ENCODE measurements around the gene CCR6.
A peak's percentile ranks its signal among the peaks of the same experiment; 100 is the strongest.

Gene CCR6

GRCh38 chr6:167097770-167098169 is 25.1 kb upstream of the CCR6 start:
- no peaks in the 10 kb centered on the region for H4K20me1 ChIP-seq
- H3K27me3 ChIP-seq: no peaks in the 10 kb centered on the region
- no peaks in the 10 kb centered on the region for H3K36me3 ChIP-seq
- peak overlapping the region; percentile 89 for H3K4me2 ChIP-seq
- no peak for TF ChIP-seq Cebpa-rat (IDR thresholded peaks at IDR 0.05)
- peaks cover 96% of the 10 kb centered on the region for H3K4me1 ChIP-seq
- no peak overlapping the region for H3K9ac ChIP-seq
- H3K27ac ChIP-seq: no peak overlapping the region; the same call in 1 of the 2 replicates
- no peaks in the 10 kb centered on the region for H3K9me3 ChIP-seq
- no peak overlapping the region for H3K4me3 ChIP-seq

GRCh38 chr6:167098825-167099225 is 24.1 kb upstream of the CCR6 start:
- H3K36me3 ChIP-seq: no peaks in the 10 kb centered on the region
- peak overlapping the region; percentile 8; the same call in 1 of the 2 replicates for H3K4me3 ChIP-seq
- H4K20me1 ChIP-seq: no peaks in the 10 kb centered on the region
- no peak for TF ChIP-seq Cebpa-rat (IDR thresholded peaks at IDR 0.05)
- H3K27me3 ChIP-seq: no peaks in the 10 kb centered on the region
- H3K4me2 ChIP-seq: peak overlapping the region; percentile 89
- peak overlapping the region; percentile 36; the same call in 1 of the 2 replicates for H3K27ac ChIP-seq
- peaks cover 96% of the 10 kb centered on the region for H3K4me1 ChIP-seq
- no peak overlapping the region; the same call in 1 of the 2 replicates for H3K9ac ChIP-seq
- H3K9me3 ChIP-seq: no peaks in the 10 kb centered on the region

DNA sequence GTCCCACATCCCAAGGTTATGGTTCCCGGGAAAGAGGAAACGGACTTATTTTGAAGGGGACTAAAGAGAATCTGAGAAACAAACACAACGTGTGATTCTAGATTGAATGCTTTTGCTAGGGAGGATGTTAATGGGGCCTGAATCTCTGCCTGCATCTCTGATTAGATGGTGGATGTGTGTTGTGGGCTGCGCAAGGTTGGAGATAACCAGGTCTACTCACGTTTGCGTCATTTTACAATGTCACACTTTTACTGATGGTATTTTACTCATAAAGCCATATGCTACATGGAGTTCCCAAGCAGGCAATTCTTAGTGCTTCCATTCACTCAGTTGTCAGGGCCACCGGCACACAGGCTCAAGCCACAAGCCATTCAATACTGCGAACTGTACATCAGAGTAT is 23.2 kb upstream of the CCR6 start:
- no peak for TF ChIP-seq Cebpa-rat (IDR thresholded peaks at IDR 0.05)
- Histone ChIP-seq H3K9me3 (peaks cover 5% of the 10 kb centered on the region; the same call in 1 of the 2 replicates), H3K27me3 (no peaks in the 10 kb centered on the region), H3K4me3 (peak overlapping the region; percentile 8; the same call in 1 of the 2 replicates), H3K4me2 (peak overlapping the region; percentile 89), H3K4me1 (peaks cover 95% of the 10 kb centered on the region), H4K20me1 (no peaks in the 10 kb centered on the region), H3K9ac (no peak overlapping the region), H3K36me3 (no peaks in the 10 kb centered on the region), H3K27ac (peak overlapping the region; percentile 36)

- no peaks in the 10 kb centered on the region for H3K27me3 ChIP-seq
- no peaks in the 10 kb centered on the region for H4K20me1 ChIP-seq
- no peaks in the 10 kb centered on the region for H3K36me3 ChIP-seq
- no peak overlapping the region for H3K27ac ChIP-seq
- TF ChIP-seq Cebpa-rat (IDR thresholded peaks at IDR 0.05): no peak
- H3K9me3 ChIP-seq: peaks cover 9% of the 10 kb centered on the region; the same call in 1 of the 2 replicates
- no peak overlapping the region for H3K4me3 ChIP-seq
- H3K4me2 ChIP-seq: peak overlapping the region; percentile 89
- no peak overlapping the region for H3K9ac ChIP-seq
- H3K4me1 ChIP-seq: peaks cover 89% of the 10 kb centered on the region
These were observed 22.6 kb upstream of the CCR6 start for GRCh38 chr6:167100241-167100674.

DNA sequence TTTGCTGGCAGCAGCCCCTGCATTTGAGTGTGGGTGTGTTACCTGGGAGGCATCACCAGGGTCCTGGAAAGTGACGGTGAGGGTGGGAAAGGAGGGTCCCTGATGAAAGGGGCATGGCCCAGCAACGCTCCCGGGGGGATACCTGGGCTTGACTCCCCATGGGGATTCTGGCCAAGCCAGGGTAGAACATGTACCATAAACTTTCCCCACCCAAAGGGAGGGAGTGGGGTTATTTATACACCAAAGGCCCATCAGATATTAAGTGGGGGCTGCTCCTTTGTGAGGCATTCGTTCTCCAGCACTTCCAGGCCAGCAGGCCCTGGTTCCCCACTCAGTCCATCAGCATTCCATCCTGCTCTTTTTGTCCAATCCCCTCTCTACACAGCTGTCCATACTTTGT is 20.6 kb upstream of the CCR6 start:
- no peaks in the 10 kb centered on the region for H3K27me3 ChIP-seq
- H3K4me1 ChIP-seq: peaks cover 71% of the 10 kb centered on the region
- H3K4me3 ChIP-seq: no peak overlapping the region
- H3K27ac ChIP-seq: peak overlapping the region; percentile 69
- no peak overlapping the region for H3K9ac ChIP-seq
- no peaks in the 10 kb centered on the region for H4K20me1 ChIP-seq
- H3K4me2 ChIP-seq: peak overlapping the region; percentile 87
- peaks cover 29% of the 10 kb centered on the region for H3K9me3 ChIP-seq
- no peak for TF ChIP-seq Cebpa-rat (IDR thresholded peaks at IDR 0.05)
- H3K36me3 ChIP-seq: no peaks in the 10 kb centered on the region

GRCh38 chr6:167103041-167103891 is 19.6 kb upstream of the CCR6 start:
- Histone ChIP-seq H3K9me3 (peaks cover 36% of the 10 kb centered on the region), H4K20me1 (no peaks in the 10 kb centered on the region), H3K4me3 (peak overlapping the region; percentile 16; the same call in 1 of the 2 replicates), H3K4me1 (peaks cover 62% of the 10 kb centered on the region), H3K27ac (peak overlapping the region; percentile 69), H3K36me3 (no peaks in the 10 kb centered on the region), H3K27me3 (no peaks in the 10 kb centered on the region), H3K4me2 (peak overlapping the region; percentile 87), H3K9ac (peak overlapping the region; percentile 27; the same call in 1 of the 2 replicates)
- no peak for TF ChIP-seq Cebpa-rat (IDR thresholded peaks at IDR 0.05)

GRCh38 chr6:167104388-167104787 is 18.5 kb upstream of the CCR6 start:
- H3K27me3 ChIP-seq: no peaks in the 10 kb centered on the region
- no peak overlapping the region for H3K4me2 ChIP-seq
- H3K9me3 ChIP-seq: peaks cover 38% of the 10 kb centered on the region
- no peak overlapping the region for H3K9ac ChIP-seq
- H3K4me1 ChIP-seq: peaks cover 51% of the 10 kb centered on the region
- no peak overlapping the region for H3K4me3 ChIP-seq
- H4K20me1 ChIP-seq: no peaks in the 10 kb centered on the region
- TF ChIP-seq Cebpa-rat (IDR thresholded peaks at IDR 0.05): no peak
- H3K27ac ChIP-seq: no peak overlapping the region
- no peaks in the 10 kb centered on the region for H3K36me3 ChIP-seq

DNA sequence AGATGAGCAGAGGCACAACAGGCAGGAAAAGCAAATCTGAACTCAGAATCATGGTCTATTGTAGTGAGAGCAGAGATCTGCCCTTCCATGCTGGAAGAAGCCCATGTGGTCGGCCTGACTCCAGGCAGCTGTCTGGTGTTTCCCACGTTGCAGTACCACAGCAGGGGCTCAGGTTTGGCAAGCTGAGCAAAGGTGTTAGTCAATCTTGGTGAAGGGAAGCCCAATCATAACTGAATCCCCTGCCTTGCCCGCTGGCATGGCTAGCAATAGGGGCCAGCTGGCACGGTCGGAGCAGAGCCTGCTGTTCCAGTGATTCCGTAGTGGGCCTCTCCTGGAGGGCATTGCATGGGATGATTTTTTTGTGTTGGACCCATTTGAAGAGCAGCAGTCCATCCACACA is 17.8 kb upstream of the CCR6 start:
- Histone ChIP-seq H3K9me3 (peaks cover 38% of the 10 kb centered on the region), H3K27me3 (no peaks in the 10 kb centered on the region), H3K4me3 (no peak overlapping the region), H3K4me2 (no peak overlapping the region), H4K20me1 (no peaks in the 10 kb centered on the region), H3K9ac (no peak overlapping the region), H3K36me3 (no peaks in the 10 kb centered on the region), H3K4me1 (peaks cover 51% of the 10 kb centered on the region), H3K27ac (no peak overlapping the region)
- TF ChIP-seq Cebpa-rat (IDR thresholded peaks at IDR 0.05): no peak

DNA sequence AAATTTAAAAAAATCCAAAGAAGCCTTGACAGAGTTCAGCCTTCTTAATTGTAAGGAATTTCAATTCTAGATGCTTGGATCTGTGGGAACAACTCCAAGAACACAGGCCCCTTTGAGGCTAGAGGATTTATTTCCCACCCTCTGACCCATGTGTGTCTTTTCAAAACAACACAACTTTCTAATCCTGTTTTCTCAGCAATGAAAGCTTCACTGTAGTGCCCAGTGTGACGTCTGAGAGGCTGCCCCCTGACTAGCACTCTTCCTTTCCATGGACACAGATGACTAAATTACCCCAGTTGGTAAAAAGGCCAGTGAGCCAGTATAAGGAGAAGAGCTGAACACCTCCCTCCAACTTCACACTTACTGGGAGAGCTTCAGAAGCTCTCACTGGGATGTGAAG is 16.5 kb upstream of the CCR6 start:
- no peak overlapping the region for H3K4me3 ChIP-seq
- no peak overlapping the region for H3K27ac ChIP-seq
- H3K4me2 ChIP-seq: no peak overlapping the region
- no peak for TF ChIP-seq Cebpa-rat (IDR thresholded peaks at IDR 0.05)
- H3K9ac ChIP-seq: no peak overlapping the region
- no peaks in the 10 kb centered on the region for H4K20me1 ChIP-seq
- no peaks in the 10 kb centered on the region for H3K36me3 ChIP-seq
- peaks cover 38% of the 10 kb centered on the region for H3K9me3 ChIP-seq
- H3K4me1 ChIP-seq: peaks cover 51% of the 10 kb centered on the region
- no peaks in the 10 kb centered on the region for H3K27me3 ChIP-seq

- Histone ChIP-seq H3K4me2 (no peak overlapping the region), H3K36me3 (no peaks in the 10 kb centered on the region), H4K20me1 (no peaks in the 10 kb centered on the region), H3K9ac (no peak overlapping the region), H3K9me3 (peaks cover 38% of the 10 kb centered on the region), H3K4me1 (peaks cover 52% of the 10 kb centered on the region), H3K27me3 (no peaks in the 10 kb centered on the region), H3K27ac (no peak overlapping the region), H3K4me3 (no peak overlapping the region)
- no peak for TF ChIP-seq Cebpa-rat (IDR thresholded peaks at IDR 0.05)
These were observed 15.1 kb upstream of the CCR6 start for GRCh38 chr6:167107787-167108186.

Data from BLaER1 (cell line).